Measurements from ENCODE around the gene FAM114A1. TPM values are rescaled to one million over a fixed set of nuclear protein-coding genes. Genes with fewer than 3 reads are reported as not detected.
"Not testable (repeated sequence)": the region's sequence is repeated elsewhere in the genome, so short reads cannot be mapped to it uniquely, and the experiment has no call there.

FAM114A1 gene
- total RNA-seq, 4 donors from 2014 or later, result 36.9 to 85.9 (median 44.5) TPM

- Histone ChIP-seq H3K36me3 (peaks cover 90% of the 10 kb centered on the region), H3K4me1 (no peaks in the 10 kb centered on the region), H3K27me3 (no peaks in the 10 kb centered on the region), H3K27ac (no peak overlapping the region), H3K4me3 (no peak overlapping the region), H3K9me3 (no peaks in the 10 kb centered on the region)
- DNase-seq (ENCODE audit: low spot score in 2 of 2), result no peak
- no peak for TF ChIP-seq POLR2AphosphoS5 (IDR thresholded peaks at IDR 0.05)
- TF ChIP-seq EP300 (IDR thresholded peaks at IDR 0.05), result no peak
- TF ChIP-seq, protein P1, sequence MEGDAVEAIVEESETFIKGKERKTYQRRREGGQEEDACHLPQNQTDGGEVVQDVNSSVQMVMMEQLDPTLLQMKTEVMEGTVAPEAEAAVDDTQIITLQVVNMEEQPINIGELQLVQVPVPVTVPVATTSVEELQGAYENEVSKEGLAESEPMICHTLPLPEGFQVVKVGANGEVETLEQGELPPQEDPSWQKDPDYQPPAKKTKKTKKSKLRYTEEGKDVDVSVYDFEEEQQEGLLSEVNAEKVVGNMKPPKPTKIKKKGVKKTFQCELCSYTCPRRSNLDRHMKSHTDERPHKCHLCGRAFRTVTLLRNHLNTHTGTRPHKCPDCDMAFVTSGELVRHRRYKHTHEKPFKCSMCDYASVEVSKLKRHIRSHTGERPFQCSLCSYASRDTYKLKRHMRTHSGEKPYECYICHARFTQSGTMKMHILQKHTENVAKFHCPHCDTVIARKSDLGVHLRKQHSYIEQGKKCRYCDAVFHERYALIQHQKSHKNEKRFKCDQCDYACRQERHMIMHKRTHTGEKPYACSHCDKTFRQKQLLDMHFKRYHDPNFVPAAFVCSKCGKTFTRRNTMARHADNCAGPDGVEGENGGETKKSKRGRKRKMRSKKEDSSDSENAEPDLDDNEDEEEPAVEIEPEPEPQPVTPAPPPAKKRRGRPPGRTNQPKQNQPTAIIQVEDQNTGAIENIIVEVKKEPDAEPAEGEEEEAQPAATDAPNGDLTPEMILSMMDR (IDR thresholded peaks at IDR 0.05), result no peak
- TF ChIP-seq POLR2A (IDR thresholded peaks at IDR 0.05), result no peak
- 75% methylated on average over 5 of the region's 5 CpGs for WGBS
Measured at GRCh38 chr4:38931125-38931524, 63.5 kb downstream of the FAM114A1 start.

DNA sequence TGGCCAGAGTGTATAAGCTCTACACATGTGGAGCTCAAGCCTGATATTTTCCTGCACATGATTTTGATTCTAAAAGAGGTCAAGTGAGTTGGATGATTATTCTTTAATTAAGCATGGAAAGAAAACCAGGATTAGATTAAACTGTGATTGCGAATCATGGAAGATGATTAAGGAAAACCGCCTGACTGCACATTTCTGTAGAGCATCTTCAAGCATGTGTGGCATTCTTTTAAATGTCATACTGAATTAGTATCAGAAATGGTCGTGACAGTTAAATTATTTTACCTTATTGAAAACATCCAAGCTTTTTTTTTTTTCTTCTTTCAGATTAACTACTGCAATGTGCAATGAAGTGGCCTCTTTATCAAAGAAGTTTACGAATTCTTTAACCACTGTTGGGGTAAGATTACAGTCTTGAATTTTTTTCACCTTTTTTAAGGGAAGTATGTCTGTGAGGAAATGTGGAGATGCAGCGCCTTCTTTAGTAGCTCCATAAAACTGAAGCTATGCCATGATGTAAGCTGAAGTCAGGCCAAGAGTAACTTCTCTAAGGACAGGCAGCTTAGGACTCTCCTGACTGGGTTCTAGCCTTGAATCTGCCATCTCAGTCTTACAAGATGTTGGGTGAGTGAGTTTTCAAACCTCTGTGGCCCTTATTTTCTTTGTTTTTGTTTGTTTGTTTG lies 67.9 kb downstream of the FAM114A1 start:
- no peak for DNase-seq (ENCODE audit: low spot score in 2 of 2)
- Histone ChIP-seq H3K4me3 (no peak overlapping the region), H3K27me3 (no peaks in the 10 kb centered on the region), H3K4me1 (no peaks in the 10 kb centered on the region), H3K36me3 (peaks cover 92% of the 10 kb centered on the region), H3K9me3 (no peaks in the 10 kb centered on the region), H3K27ac (no peak overlapping the region)
- WGBS, result 76% methylated on average over 5 of the region's 5 CpGs
- TF ChIP-seq, protein P1 (IDR thresholded peaks at IDR 0.05), result no peak
- TF ChIP-seq POLR2A (IDR thresholded peaks at IDR 0.05) (no peak), EP300 (IDR thresholded peaks at IDR 0.05) (no peak), POLR2AphosphoS5 (IDR thresholded peaks at IDR 0.05) (no peak)

- DNase-seq (ENCODE audit: low spot score in 2 of 2), result no peak
- H3K27me3 ChIP-seq, result no peaks in the 10 kb centered on the region
- no peaks in the 10 kb centered on the region for H3K4me1 ChIP-seq
- no peak overlapping the region for H3K27ac ChIP-seq
- WGBS, result 84% methylated on average over 1 of the region's 1 CpG
- H3K9me3 ChIP-seq, result no peaks in the 10 kb centered on the region
- TF ChIP-seq POLR2AphosphoS5 (IDR thresholded peaks at IDR 0.05) (no peak), EP300 (IDR thresholded peaks at IDR 0.05) (no peak), POLR2A (IDR thresholded peaks at IDR 0.05) (no peak)
- TF ChIP-seq, protein P1 (IDR thresholded peaks at IDR 0.05), result no peak
- no peak overlapping the region for H3K4me3 ChIP-seq
- H3K36me3 ChIP-seq, result peaks cover 87% of the 10 kb centered on the region
Measured at GRCh38 chr4:38939165-38939564, 71.6 kb downstream of the FAM114A1 start.

GRCh38 chr4:38940476-38940875 lies 72.9 kb downstream of the FAM114A1 start:
- no peaks in the 10 kb centered on the region for H3K4me1 ChIP-seq
- WGBS, result 94% methylated on average over 3 of the region's 3 CpGs

DNA sequence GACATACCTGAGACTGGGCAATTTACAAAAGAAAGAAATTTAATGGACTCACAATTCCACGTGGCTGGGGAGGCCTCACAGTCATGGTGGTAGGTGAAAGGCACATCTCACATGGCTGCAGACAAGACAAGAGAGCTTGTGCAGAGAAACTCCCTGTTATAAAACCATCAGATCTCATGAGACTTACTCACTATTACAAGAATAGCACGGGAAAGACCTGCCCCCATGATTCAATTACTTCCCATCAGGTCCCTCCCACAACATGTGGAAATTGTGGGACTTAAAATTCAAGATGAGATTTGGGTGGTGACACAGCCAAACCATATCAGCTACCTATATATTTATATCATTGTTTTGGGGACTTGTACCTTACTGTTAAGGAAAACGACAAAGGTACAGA lies 74.3 kb downstream of the FAM114A1 start:
- WGBS, result 66% methylated on average over 3 of the region's 3 CpGs
- DNase-seq (ENCODE audit: low spot score in 2 of 2); H3K4me3 ChIP-seq; H3K4me1 ChIP-seq; H3K27me3 ChIP-seq; H3K27ac ChIP-seq; H3K9me3 ChIP-seq: not testable (repeated sequence)
- peaks cover 74% of the 10 kb centered on the region for H3K36me3 ChIP-seq

More at GRCh38 chr4:38940476-38940875, 72.9 kb downstream of the FAM114A1 start:
- no peaks in the 10 kb centered on the region for H3K27me3 ChIP-seq
- no peak overlapping the region for H3K4me3 ChIP-seq
- TF ChIP-seq POLR2AphosphoS5 (IDR thresholded peaks at IDR 0.05) (no peak), EP300 (IDR thresholded peaks at IDR 0.05) (no peak), POLR2A (IDR thresholded peaks at IDR 0.05) (no peak)
- TF ChIP-seq, protein P1 (IDR thresholded peaks at IDR 0.05), result no peak
- H3K27ac ChIP-seq, result no peak overlapping the region
- DNase-seq (ENCODE audit: low spot score in 2 of 2), result no peak
- peaks cover 88% of the 10 kb centered on the region for H3K36me3 ChIP-seq
- no peaks in the 10 kb centered on the region for H3K9me3 ChIP-seq
